ENCODE data around the gene LRRC61. TPM values are rescaled to one million over a fixed set of nuclear protein-coding genes. Genes with fewer than 3 reads are reported as not detected.
A peak's percentile ranks its signal among the peaks of the same experiment; 100 is the strongest.

The LRRC61 gene
- total RNA-seq, 1 experiment from 2014 or later: 48.1 TPM

- DNase-seq (ENCODE audit: low spot score): no peak
- ChIA-PET POLR2A (ENCODE audit: low non-redundant PET) (no interaction called here), CTCF (no interaction called here)
- intact Hi-C loops (cut with micrococcal nuclease; ENCODE audit: unreplicated experiment): no loop called here
- BruUV-seq (replicated peaks): no TSS peak
- H3K36me3 ChIP-seq (ENCODE audit: insufficient read depth, low read length, poor library complexity, severe bottlenecking): peaks cover 22% of the 10 kb centered on the region
- H3K4me1 ChIP-seq (ENCODE audit: insufficient read depth, low read length, poor library complexity, severe bottlenecking): peaks cover 16% of the 10 kb centered on the region
- H3K4me3 ChIP-seq (ENCODE audit: low read depth, low read length, poor library complexity, severe bottlenecking): no peak overlapping the region
- no peaks in the 10 kb centered on the region for H3K9me3 ChIP-seq (ENCODE audit: low read depth, low read length, poor library complexity, severe bottlenecking)
- TF ChIP-seq EZH2 (IDR thresholded peaks at IDR 0.05; ENCODE audit: borderline replicate concordance, low read depth, low read length, poor library complexity, severe bottlenecking) (no peak), CTCF (conservative IDR thresholded peaks at IDR 0.05; ENCODE audit: low read depth, low read length) (no peak)
- no peak overlapping the region for H3K27ac ChIP-seq (ENCODE audit: low read depth, low read length, poor library complexity, severe bottlenecking)
- no peaks in the 10 kb centered on the region for H3K27me3 ChIP-seq (replicated peaks; ENCODE audit: insufficient read depth, low read depth, low read length, poor library complexity)
Measured at GRCh38 chr7:150377196-150377595, 54.0 kb downstream of the LRRC61 start.

DNA sequence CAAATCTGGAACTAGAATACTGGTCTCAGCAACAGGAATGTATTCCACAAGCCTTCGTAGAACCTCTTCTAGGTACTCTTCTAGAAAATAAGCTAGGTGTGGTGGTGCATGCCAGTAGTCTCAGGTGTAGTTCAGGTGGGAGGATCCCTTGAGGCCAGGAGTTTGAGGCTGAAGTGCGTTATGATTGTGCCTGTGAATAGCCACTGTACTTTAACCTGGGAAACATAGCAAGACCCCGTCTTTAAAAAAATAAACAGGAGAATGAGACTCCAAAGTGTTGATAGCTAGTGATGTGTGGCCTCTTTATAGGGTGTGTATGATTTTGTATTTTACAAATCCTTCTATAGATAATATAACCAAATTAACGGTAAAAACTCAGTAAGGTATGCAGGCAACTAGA, 54.5 kb downstream of the LRRC61 start:
- ChIA-PET POLR2A (ENCODE audit: low non-redundant PET) (interaction anchor here (0.6 kb wide), 1 partner anchor 60 kb away, joined by 3 read pairs; no protein-coding TSS in a partner anchor), CTCF (no interaction called here)
- Histone ChIP-seq H3K36me3 (ENCODE audit: insufficient read depth, low read length, poor library complexity, severe bottlenecking) (peaks cover 18% of the 10 kb centered on the region), H3K27me3 (replicated peaks; ENCODE audit: insufficient read depth, low read depth, low read length, poor library complexity) (no peaks in the 10 kb centered on the region), H3K4me3 (ENCODE audit: low read depth, low read length, poor library complexity, severe bottlenecking) (no peak overlapping the region), H3K9me3 (ENCODE audit: low read depth, low read length, poor library complexity, severe bottlenecking) (no peaks in the 10 kb centered on the region), H3K4me1 (ENCODE audit: insufficient read depth, low read length, poor library complexity, severe bottlenecking) (peaks cover 16% of the 10 kb centered on the region), H3K27ac (ENCODE audit: low read depth, low read length, poor library complexity, severe bottlenecking) (peak overlapping the region; percentile 90)
- TF ChIP-seq EZH2 (IDR thresholded peaks at IDR 0.05; ENCODE audit: borderline replicate concordance, low read depth, low read length, poor library complexity, severe bottlenecking): no peak
- TF ChIP-seq CTCF (conservative IDR thresholded peaks at IDR 0.05; ENCODE audit: low read depth, low read length): no peak
- DNase-seq (ENCODE audit: low spot score): no peak
- no TSS peak for BruUV-seq (replicated peaks)
- intact Hi-C loops (cut with micrococcal nuclease; ENCODE audit: unreplicated experiment): no loop called here

- Histone ChIP-seq H3K27ac (ENCODE audit: low read depth, low read length, poor library complexity, severe bottlenecking) (peak overlapping the region; percentile 90), H3K9me3 (ENCODE audit: low read depth, low read length, poor library complexity, severe bottlenecking) (no peaks in the 10 kb centered on the region), H3K36me3 (ENCODE audit: insufficient read depth, low read length, poor library complexity, severe bottlenecking) (peaks cover 20% of the 10 kb centered on the region), H3K4me1 (ENCODE audit: insufficient read depth, low read length, poor library complexity, severe bottlenecking) (peaks cover 18% of the 10 kb centered on the region), H3K27me3 (replicated peaks; ENCODE audit: insufficient read depth, low read depth, low read length, poor library complexity) (no peaks in the 10 kb centered on the region), H3K4me3 (ENCODE audit: low read depth, low read length, poor library complexity, severe bottlenecking) (peak overlapping the region; percentile 83)
- DNase-seq (ENCODE audit: low spot score): peak; percentile 73
- TSS peak; percentile 84 for BruUV-seq (replicated peaks)
- ChIA-PET POLR2A (ENCODE audit: low non-redundant PET) (interaction anchor here (0.6 kb wide), 1 partner anchor 61 kb away, joined by 3 read pairs; no protein-coding TSS in a partner anchor), CTCF (no interaction called here)
- intact Hi-C loops (cut with micrococcal nuclease; ENCODE audit: unreplicated experiment): no loop called here
- TF ChIP-seq EZH2 (IDR thresholded peaks at IDR 0.05; ENCODE audit: borderline replicate concordance, low read depth, low read length, poor library complexity, severe bottlenecking): no peak
- peak; percentile 34 for TF ChIP-seq CTCF (conservative IDR thresholded peaks at IDR 0.05; ENCODE audit: low read depth, low read length)
Measured at GRCh38 chr7:150378115-150378852, 55.1 kb downstream of the LRRC61 start.
